Thymus (tissue), 11 donors: ENCODE data around the gene TBC1D30. TPM values are rescaled to one million over a fixed set of nuclear protein-coding genes. Genes with fewer than 3 reads are reported as not detected.
"Not testable (repeated sequence)": the region's sequence is repeated elsewhere in the genome, so short reads cannot be mapped to it uniquely, and the experiment has no call there.

Experiments used
- DNase-seq, 9 donors: peaks; one replicate each; pipeline ENCODE4 v3.0.0-alpha.2; 2013; ENCODE audit warnings: low spot score in 9 of 9, low read depth in 6 of 9, missing footprints in 1 of 9
- H3K27ac ChIP-seq, 2 donors: one replicate each; pipeline ENCODE4 v1.5.1; 2013; ENCODE audit warnings: control low read depth in 1 of 2, low read depth in 1 of 2, low read length in 1 of 2, mild to moderate bottlenecking in 1 of 2, moderate library complexity in 1 of 2
- H3K27me3 ChIP-seq, 2 donors: one replicate each; pipeline ENCODE4 v1.5.1; 2013; ENCODE audit warnings: low read length in 1 of 2; ENCODE audit not compliant: control insufficient read depth in 2 of 2, insufficient read depth in 1 of 2
- H3K36me3 ChIP-seq, 2 donors: one replicate each; pipeline ENCODE4 v1.5.1; 2013; ENCODE audit warnings: low read length in 1 of 2, mild to moderate bottlenecking in 1 of 2, moderate library complexity in 1 of 2; ENCODE audit not compliant: control insufficient read depth in 2 of 2, insufficient read depth in 2 of 2
- H3K4me1 ChIP-seq, 2 donors: one replicate each; pipeline ENCODE4 v1.5.1; 2013; ENCODE audit warnings: low read length in 2 of 2; ENCODE audit not compliant: control insufficient read depth in 2 of 2, insufficient read depth in 2 of 2
- H3K4me3 ChIP-seq, 2 donors: one replicate each; pipeline ENCODE4 v1.5.1; 2013; ENCODE audit warnings: low read length in 2 of 2, control low read depth in 1 of 2, mild to moderate bottlenecking in 1 of 2
- H3K9me3 ChIP-seq, 2 donors: one replicate each; pipeline ENCODE4 v1.5.1; 2013; ENCODE audit warnings: low read length in 1 of 2, mild to moderate bottlenecking in 1 of 2; ENCODE audit not compliant: control insufficient read depth in 2 of 2, insufficient read depth in 1 of 2
- WGBS: extraction: QIAGEN DNeasy Blood & Tissue Kit; methylation state at CpG from one replicate; pipeline ENCODE4 v1.1.7; 2013; 5-methylcytosine and 5-hydroxymethylcytosine counted together
- polyA plus RNA-seq: library from polyadenylated mRNA; stranded (reverse); fragments of 200-250 nt; gene quantifications from one replicate; pipeline ENCODE4 v1.2.3, GENCODE V29; 2013
- total RNA-seq: library from RNA; stranded (reverse); fragments of 120-200 nt; gene quantifications from one replicate; pipeline ENCODE4 v1.2.4, GENCODE V29; 2013
- donor health status: healthy.

Gene TBC1D30
- total and polyA plus RNA-seq, 2 donors = 0.42 to 0.91 TPM

DNA sequence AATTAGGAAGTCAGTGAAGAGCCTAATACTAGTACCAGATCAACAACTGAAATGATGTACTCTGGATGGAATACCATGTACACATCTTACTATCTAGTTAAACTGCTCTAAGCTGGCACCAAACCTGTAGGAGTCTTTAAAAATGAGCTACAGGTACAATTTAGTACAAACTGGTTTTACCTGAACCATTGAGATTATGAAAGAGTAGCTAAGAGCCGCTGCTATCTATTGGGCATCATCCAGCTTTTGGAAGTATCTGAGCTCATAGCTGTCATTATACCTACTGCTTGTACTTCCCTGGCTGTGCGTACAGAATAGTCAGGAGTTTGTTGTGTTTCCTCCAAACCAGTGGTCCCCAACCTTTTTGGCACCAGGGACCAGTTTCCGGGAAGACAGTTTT, 12.4 kb downstream of the TBC1D30 start:
- no peak for DNase-seq
- no peaks in the 10 kb centered on the region for H3K9me3 ChIP-seq
- H3K27me3 ChIP-seq = no peaks in the 10 kb centered on the region
- H3K4me1 ChIP-seq = no peaks in the 10 kb centered on the region
- no peak overlapping the region for H3K4me3 ChIP-seq
- H3K27ac ChIP-seq = no peak overlapping the region
- no peaks in the 10 kb centered on the region for H3K36me3 ChIP-seq
- WGBS = 96% methylated on average over 3 of the region's 3 CpGs

DNA sequence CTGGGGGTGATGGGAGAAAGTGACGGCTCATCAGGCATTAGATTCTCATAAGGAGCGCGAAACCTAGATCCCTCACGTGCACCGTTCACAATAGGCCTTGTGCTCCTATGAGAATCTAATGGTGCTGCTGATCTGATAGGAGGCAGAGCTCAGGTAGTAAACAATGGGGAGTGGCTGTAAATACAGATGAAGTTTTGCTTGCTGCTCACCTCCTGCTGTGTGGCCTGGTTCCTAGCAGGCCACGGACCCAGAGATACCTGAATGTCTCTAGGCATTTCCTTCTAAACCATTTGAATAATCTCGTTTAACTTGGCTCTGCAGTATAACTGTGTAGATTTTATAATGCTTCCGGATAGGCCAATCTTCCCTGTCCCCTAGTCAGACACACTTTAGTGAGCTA, 13.0 kb downstream of the TBC1D30 start:
- no peaks in the 10 kb centered on the region for H3K27me3 ChIP-seq
- 94% methylated on average over 8 of the region's 8 CpGs for WGBS

DNA sequence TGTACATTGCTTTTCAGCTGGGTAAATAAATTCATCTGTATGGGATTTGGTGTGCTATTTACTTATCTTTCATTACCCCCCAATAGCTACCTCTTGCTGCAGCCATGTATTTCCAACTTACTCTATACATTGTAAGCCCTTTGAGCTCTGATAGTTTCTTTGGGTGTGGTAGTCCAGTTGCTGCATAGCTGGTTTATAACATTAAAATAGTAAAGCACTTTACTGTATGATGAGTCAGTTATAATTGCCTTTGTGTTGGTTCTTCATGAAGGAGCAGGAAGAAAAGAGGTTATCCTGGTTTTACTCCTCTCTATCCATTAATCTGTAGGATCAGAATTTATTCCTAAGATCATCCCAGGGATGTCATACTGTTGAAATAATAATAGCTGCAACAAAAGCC, 15.7 kb downstream of the TBC1D30 start:
- H3K4me3 ChIP-seq = no peak overlapping the region
- DNase-seq = no peak
- H3K27ac ChIP-seq = no peak overlapping the region
- no peaks in the 10 kb centered on the region for H3K4me1 ChIP-seq
- H3K27me3 ChIP-seq = no peaks in the 10 kb centered on the region
- no peaks in the 10 kb centered on the region for H3K36me3 ChIP-seq
- no peaks in the 10 kb centered on the region for H3K9me3 ChIP-seq

More for the DNA sequence above, 13.0 kb downstream of the TBC1D30 start:
- H3K36me3 ChIP-seq = no peaks in the 10 kb centered on the region
- no peak overlapping the region for H3K4me3 ChIP-seq
- H3K4me1 ChIP-seq = no peaks in the 10 kb centered on the region
- no peak for DNase-seq
- H3K27ac ChIP-seq = no peak overlapping the region
- H3K9me3 ChIP-seq = no peaks in the 10 kb centered on the region

DNA sequence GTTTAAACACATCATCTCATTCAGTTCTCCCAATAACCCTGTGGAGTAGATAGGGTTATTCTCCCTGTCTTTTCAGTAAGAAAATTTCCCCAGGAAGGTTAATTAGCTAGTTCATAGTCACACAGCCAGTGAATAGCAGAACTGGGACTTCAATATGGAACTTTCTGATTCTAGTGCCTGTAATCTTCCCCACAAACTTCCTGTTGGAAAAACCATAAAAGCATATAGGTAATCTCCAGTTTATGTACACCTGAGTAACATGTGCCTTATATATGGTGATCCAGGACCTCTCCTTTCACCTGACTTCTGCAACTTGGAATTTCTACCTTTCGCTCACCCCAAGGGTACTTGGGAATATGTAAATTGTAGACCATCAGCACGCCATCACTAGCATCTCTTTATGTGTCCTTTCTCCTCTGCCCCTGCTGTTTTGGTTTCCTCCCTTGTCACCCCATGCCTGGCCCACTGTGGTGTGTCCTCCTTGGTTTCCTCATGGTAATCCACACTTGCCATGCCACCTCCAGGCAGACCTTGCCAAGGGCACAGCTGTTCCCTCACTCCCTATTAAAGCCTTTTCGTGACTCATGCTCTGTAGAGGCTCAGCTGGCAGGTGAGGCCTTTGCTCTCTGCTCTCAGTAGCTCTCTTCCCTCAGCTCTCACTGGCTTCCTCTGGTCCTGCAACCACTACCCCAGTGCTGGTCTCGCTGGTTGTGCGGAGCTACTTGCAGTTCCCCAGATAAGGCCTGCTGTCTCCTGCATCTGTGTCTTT, 16.7 kb downstream of the TBC1D30 start:
- DNase-seq = no peak
- Histone ChIP-seq H3K4me1 (no peaks in the 10 kb centered on the region), H3K36me3 (no peaks in the 10 kb centered on the region), H3K4me3 (no peak overlapping the region), H3K9me3 (no peaks in the 10 kb centered on the region), H3K27me3 (no peaks in the 10 kb centered on the region), H3K27ac (no peak overlapping the region)
- WGBS = 98% methylated on average over 5 of the region's 5 CpGs

DNA sequence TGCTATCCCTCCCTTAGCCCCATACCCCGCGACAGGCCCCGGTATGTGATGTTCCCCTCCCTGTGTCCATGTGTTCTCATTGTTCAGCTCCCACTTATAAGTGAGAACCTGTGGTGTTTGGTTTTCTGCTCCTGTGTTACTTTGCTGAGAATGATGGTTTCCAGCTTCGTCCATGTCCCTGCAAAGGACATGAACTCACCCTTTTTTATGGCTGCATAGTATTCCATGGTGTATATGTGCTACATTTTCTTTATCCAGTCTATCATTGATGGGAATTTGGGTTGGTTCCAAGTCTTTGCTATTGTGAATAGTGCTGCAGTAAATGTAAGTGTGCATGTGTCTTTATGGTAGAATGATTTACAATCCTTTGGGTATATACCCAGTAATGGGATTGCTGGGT, 24.0 kb downstream of the TBC1D30 start:
- not testable (repeated sequence) for H3K9me3 ChIP-seq, H3K4me3 ChIP-seq, H3K27me3 ChIP-seq, H3K27ac ChIP-seq, DNase-seq, H3K4me1 ChIP-seq, H3K36me3 ChIP-seq
- 97% methylated on average over 4 of the region's 4 CpGs for WGBS

DNA sequence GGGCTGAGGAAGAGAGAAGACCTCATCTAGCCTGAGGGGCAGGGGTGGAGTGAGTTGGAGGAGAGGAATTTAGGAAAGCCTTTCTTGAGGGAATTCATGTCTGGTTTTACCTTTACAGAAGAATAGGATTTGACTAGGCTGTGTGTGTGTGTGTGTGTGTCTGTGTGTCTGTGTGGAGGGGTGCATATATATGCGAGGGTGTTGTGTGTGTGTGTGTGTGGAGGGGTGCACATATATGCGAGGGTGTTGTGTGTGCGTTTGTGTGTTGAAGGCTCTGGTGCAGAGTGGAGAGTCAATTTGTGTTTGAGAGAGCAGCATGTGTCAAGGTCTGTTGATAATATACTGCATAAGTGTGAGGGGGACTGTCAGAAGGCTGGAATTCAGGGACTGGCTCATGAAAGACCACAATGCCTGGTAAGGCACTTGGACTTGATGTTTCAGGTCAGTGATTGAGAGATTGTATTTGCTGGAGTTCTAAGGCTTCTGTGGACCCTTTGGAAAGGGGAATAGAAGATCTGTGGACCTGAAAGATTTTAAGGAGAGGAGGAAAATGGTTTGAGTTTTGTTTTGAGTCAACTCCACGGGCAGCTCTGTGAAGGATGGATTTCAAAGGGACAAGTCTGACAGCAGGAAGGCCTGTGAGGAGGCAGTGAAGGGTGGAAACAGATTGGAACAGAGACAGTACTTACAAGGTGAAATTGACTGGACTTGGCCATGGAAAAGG, 34.6 kb downstream of the TBC1D30 start:
- 94% methylated on average over 4 of the region's 4 CpGs for WGBS
- Histone ChIP-seq H3K27me3 (no peaks in the 10 kb centered on the region), H3K27ac (no peak overlapping the region), H3K4me3 (no peak overlapping the region), H3K36me3 (no peaks in the 10 kb centered on the region), H3K9me3 (no peaks in the 10 kb centered on the region), H3K4me1 (no peaks in the 10 kb centered on the region)
- no peak for DNase-seq

DNA sequence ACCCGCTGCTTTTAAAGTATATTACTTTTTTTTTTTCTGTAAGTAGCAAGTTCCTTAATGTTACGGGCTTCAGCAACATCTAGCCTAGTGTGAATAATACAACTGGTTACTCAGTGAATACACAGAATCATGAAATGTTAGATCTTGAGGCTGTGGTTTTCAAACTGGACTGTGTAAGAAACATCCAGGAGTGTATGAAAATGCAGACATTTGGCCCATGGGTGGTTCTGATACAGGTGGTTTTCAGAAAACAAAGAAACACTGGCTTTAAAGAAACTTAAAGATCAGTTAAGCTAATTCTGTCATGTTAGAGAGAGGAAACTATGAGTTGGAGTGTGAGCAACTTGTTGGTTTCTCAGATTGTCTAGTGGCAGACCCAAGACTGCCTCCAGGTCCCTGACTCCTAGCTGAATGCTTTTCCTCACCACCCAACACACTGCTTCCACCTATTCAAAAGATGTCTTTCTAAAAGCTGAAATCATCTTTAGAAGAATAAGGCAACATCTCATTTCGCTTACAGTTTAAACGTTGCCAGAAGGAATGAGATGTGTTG, 36.1 kb downstream of the TBC1D30 start:
- H3K4me3 ChIP-seq = no peak overlapping the region
- H3K27me3 ChIP-seq = no peaks in the 10 kb centered on the region

DNA sequence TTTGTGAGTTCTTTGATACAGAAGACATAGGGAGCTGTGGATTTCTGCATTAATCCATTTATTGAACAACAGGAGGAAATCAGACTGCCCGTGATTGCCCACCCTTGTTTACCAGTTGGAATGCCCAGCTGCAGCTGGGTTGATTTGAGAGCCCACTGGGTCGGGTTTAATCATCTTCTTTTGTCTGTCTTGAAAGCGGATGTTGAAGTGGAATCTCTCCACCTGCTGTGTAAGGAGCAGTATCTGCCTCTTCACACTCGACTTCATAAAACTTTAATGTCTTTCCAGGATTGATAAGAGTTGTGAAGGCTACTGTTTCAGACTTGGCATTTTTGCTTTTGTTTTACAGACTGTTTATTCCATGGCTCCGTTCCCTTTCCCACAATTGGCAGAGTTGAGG, 39.9 kb downstream of the TBC1D30 start:
- WGBS = 85% methylated on average over 5 of the region's 5 CpGs
- no peaks in the 10 kb centered on the region for H3K36me3 ChIP-seq
- no peaks in the 10 kb centered on the region for H3K4me1 ChIP-seq
- no peak overlapping the region for H3K4me3 ChIP-seq
- DNase-seq = no peak
- H3K27me3 ChIP-seq = no peaks in the 10 kb centered on the region
- no peak overlapping the region for H3K27ac ChIP-seq
- H3K9me3 ChIP-seq = no peaks in the 10 kb centered on the region

More for the DNA sequence above, 36.1 kb downstream of the TBC1D30 start:
- DNase-seq = no peak
- Histone ChIP-seq H3K27ac (no peak overlapping the region), H3K36me3 (no peaks in the 10 kb centered on the region), H3K9me3 (no peaks in the 10 kb centered on the region), H3K4me1 (no peaks in the 10 kb centered on the region)
- WGBS = 97% methylated on average over 4 of the region's 4 CpGs

DNA sequence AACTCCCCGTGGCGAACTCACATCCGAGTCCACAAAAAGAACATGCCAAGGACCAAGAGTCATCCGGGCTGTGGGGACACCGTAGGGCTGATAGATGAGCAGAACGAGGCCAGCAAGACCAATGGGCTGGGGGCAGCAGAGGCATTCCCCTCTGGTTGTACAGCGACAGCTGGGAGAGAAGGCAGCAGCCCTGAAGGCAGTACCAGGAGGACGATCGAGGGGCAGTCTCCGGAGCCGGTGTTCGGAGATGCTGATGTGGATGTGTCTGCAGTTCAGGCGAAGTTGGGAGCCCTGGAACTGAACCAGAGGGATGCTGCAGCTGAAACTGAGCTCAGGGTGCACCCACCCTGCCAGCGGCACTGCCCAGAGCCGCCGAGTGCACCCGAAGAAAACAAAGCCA, 50.7 kb downstream of the TBC1D30 start:
- Histone ChIP-seq H3K36me3 (no peaks in the 10 kb centered on the region), H3K27me3 (no peaks in the 10 kb centered on the region), H3K4me1 (no peaks in the 10 kb centered on the region), H3K4me3 (no peak overlapping the region), H3K9me3 (no peaks in the 10 kb centered on the region), H3K27ac (no peak overlapping the region)
- WGBS = 93% methylated on average over 17 of the region's 17 CpGs
- DNase-seq = no peak
